Upper lobe of left lung (tissue), 6 donors: Measurements from ENCODE around the gene EVA1B. TPM values are rescaled to one million over a fixed set of nuclear protein-coding genes. Genes with fewer than 3 reads are reported as not detected.

Experiments used
- ATAC-seq, 2 donors: fragments of 200-7000 bp; cut with Tn5 transposase; one replicate each; pipeline ENCODE4 v1.9.1; 2022; ENCODE audit warnings: mild to moderate bottlenecking in 2 of 2, moderate library complexity in 2 of 2; ENCODE audit not compliant: low FRiP score in 2 of 2
- DNase-seq, 2 donors: peaks; one replicate each; pipeline ENCODE4 v3.0.0-alpha.2; 2019 to 2020
- H3K27ac ChIP-seq, 4 donors: fragments of 200-600 bp; sonication (generic); one replicate each; pipeline ENCODE4 v1.5.1; 2016 to 2019
- H3K27me3 ChIP-seq, 4 donors: fragments of 200-600 bp; sonication (generic); one replicate each; pipeline ENCODE4 v1.5.1; 2017 to 2019
- H3K36me3 ChIP-seq, 4 donors: fragments of 200-600 bp; sonication (generic); one replicate each; pipeline ENCODE4 v1.5.1; 2016 to 2019
- H3K4me1 ChIP-seq, 4 donors: fragments of 200-600 bp; sonication (generic); one replicate each; pipeline ENCODE4 v1.5.1; 2018 to 2019
- H3K4me3 ChIP-seq, 4 donors: fragments of 200-600 bp; sonication (generic); one replicate each; pipeline ENCODE4 v1.5.1; 2017 to 2019; ENCODE audit warnings: mild to moderate bottlenecking in 2 of 4, moderate library complexity in 1 of 4
- H3K9me3 ChIP-seq, 4 donors: fragments of 200-600 bp; sonication (generic); one replicate each; pipeline ENCODE4 v1.5.1; 2018 to 2019
- CTCF ChIP-seq, 6 experiments: fragments of 450-650 bp in 4 of 6; fragments of 200-600 bp in 2 of 6; sonication (generic) in 2 of 6; IDR thresholded peaks; one replicate each; pipeline ENCODE4 v1.5.1; 2016 to 2019; ENCODE audit warnings: antibody characterized with exemption in 6 of 6
- EP300 ChIP-seq, 4 donors: sonication (generic); formaldehyde crosslinking; IDR thresholded peaks; one replicate each; pipeline ENCODE4 v1.5.1; 2017; ENCODE audit warnings: antibody characterized with exemption in 4 of 4, control low read depth in 2 of 4
- POLR2A ChIP-seq, 4 donors: fragments of 450-650 bp; IDR thresholded peaks; one replicate each; pipeline ENCODE4 v1.5.1; 2016 to 2017; ENCODE audit warnings: antibody characterized with exemption in 4 of 4, mild to moderate bottlenecking in 2 of 4
- POLR2AphosphoS5 ChIP-seq, 2 donors: sonication (generic); formaldehyde crosslinking; IDR thresholded peaks; one replicate each; pipeline ENCODE4 v1.5.1; 2017; ENCODE audit warnings: antibody characterized with exemption in 2 of 2
- WGBS, 2 donors: methylation state at CpG; one replicate each; pipeline ENCODE4 v1.1.5; 2017 to 2018; 5-methylcytosine and 5-hydroxymethylcytosine counted together
- total RNA-seq, 6 donors: library from RNA; depleted of rRNA in 4 of 6; stranded (reverse); fragments of >200 nt in 4 of 6; gene quantifications; one replicate each; pipeline versions ENCODE4 v1.1.0 to v1.2.1, GENCODE V29; 2016 to 2021
- donor health status: DM: no; HTN: no; CAD: no; lungs with moderate emphysema.
- donor health status: DM: no; HTN: yes; CAD: no; lungs with severe emphysema.

EVA1B gene
- total RNA-seq, 6 donors from 2014 or later, result 24.3 to 97.9 (median 36.6) TPM

DNA sequence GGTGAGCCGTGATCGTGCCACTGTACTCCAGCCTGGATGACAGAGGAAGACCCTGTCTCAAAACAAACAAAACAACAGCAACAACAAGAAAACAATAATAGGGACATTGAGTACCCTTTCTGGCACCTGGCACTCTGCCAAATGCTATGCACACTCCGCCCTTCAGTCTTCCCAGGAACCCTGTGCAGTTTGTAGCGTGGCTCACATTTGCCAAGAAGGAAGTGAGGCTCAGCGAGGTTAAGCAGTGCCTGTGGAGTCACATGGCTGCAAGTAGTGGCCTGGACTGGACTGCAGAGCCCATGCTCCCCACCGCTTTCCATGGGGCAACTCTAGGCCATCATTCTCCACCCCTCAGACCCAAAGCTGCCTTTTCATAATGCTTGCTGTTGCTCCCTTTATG is 5.3 kb upstream of the EVA1B start:
- ATAC-seq (peak in 1 of 2 donors; percentile 61), DNase-seq (peak in 1 of 2 donors; percentile 68)
- TF ChIP-seq EP300 (IDR thresholded peaks at IDR 0.05) (no peak), CTCF (IDR thresholded peaks at IDR 0.05) (peak in 1 of 6 experiments; percentile 14), POLR2A (IDR thresholded peaks at IDR 0.05) (no peak)
- Histone ChIP-seq H3K36me3 (no peaks in the 10 kb centered on the region), H3K27me3 (no peaks in the 10 kb centered on the region), H3K27ac (peak overlapping the region; percentile 7 to 58 (median 26)), H3K4me3 (no peak overlapping the region), H3K9me3 (no peaks in the 10 kb centered on the region), H3K4me1 (peaks cover 21 to 30% (median 24%) of the 10 kb centered on the region in 4 donors)
- whole genome bisulfite sequencing, 2 donors, result 34 to 52% methylated on average over 5 to 6 of the region's 6 CpGs

DNA sequence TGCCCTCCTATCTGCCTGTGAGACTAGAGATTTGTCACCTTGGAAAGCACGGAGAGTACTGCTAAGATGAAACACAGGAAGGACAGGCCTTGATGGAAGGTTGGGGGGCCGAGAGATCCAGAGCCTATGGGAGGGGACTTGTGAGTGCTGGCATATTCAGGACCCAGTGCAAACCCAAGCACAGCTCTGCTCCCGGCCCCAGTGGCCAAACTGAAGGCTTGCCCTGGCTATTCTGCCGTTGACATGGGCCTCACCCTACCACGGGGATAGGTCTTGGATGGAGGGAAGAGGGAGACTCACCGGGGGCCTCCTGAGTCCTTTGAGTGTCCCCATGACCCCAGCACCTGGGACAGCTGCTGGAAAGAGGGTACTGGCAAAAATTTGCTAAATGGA is 4.6 kb upstream of the EVA1B start:
- Histone ChIP-seq H3K36me3 (no peaks in the 10 kb centered on the region), H3K27me3 (no peaks in the 10 kb centered on the region), H3K4me1 (peaks cover 22 to 33% (median 24%) of the 10 kb centered on the region in 4 donors), H3K27ac (peak overlapping the region in 3 of 4 donors; percentile 2 to 45 (median 36)), H3K4me3 (no peak overlapping the region), H3K9me3 (no peaks in the 10 kb centered on the region)
- no peak for TF ChIP-seq EP300 (IDR thresholded peaks at IDR 0.05)
- TF ChIP-seq CTCF (IDR thresholded peaks at IDR 0.05), result no peak
- no peak for TF ChIP-seq POLR2A (IDR thresholded peaks at IDR 0.05)
- no peak for TF ChIP-seq POLR2AphosphoS5 (IDR thresholded peaks at IDR 0.05)
- DNase-seq (no peak), ATAC-seq (no peak)
- WGBS, 2 donors, result 87 to 90% methylated on average over 6 of the region's 6 CpGs

- no peak overlapping the region for H3K4me3 ChIP-seq
- WGBS, 2 donors, result 84% methylated on average over 6 to 9 of the region's 9 CpGs
- no peaks in the 10 kb centered on the region for H3K36me3 ChIP-seq
- H3K9me3 ChIP-seq, result no peaks in the 10 kb centered on the region
- TF ChIP-seq POLR2AphosphoS5 (IDR thresholded peaks at IDR 0.05) (no peak), POLR2A (IDR thresholded peaks at IDR 0.05) (no peak), EP300 (IDR thresholded peaks at IDR 0.05) (no peak)
- no peak for ATAC-seq
- H3K4me1 ChIP-seq, result peaks cover 25 to 38% (median 28%) of the 10 kb centered on the region in 4 donors
- no peaks in the 10 kb centered on the region for H3K27me3 ChIP-seq
- no peak for DNase-seq
- H3K27ac ChIP-seq, result peak overlapping the region in 2 of 4 donors; percentile 36 to 45
Measured at GRCh38 chr1:36327421-36328087, 4.1 kb upstream of the EVA1B start.

- peak overlapping the region in 1 of 4 donors; percentile 19 for H3K27ac ChIP-seq
- DNase-seq (no peak), ATAC-seq (no peak)
- peaks cover 0 to 10% (median 0%) of the 10 kb centered on the region in 4 donors for H3K36me3 ChIP-seq
- WGBS, 2 donors, result 48 to 55% methylated on average over 6 of the region's 6 CpGs
- TF ChIP-seq CTCF (IDR thresholded peaks at IDR 0.05), result no peak
- no peak for TF ChIP-seq POLR2A (IDR thresholded peaks at IDR 0.05)
- TF ChIP-seq EP300 (IDR thresholded peaks at IDR 0.05), result no peak
- no peak for TF ChIP-seq POLR2AphosphoS5 (IDR thresholded peaks at IDR 0.05)
- H3K27me3 ChIP-seq, result no peaks in the 10 kb centered on the region
- peaks cover 32 to 49% (median 38%) of the 10 kb centered on the region in 4 donors for H3K4me1 ChIP-seq
- H3K4me3 ChIP-seq, result no peak overlapping the region
- no peaks in the 10 kb centered on the region for H3K9me3 ChIP-seq
Measured at GRCh38 chr1:36326499-36326898, 3.1 kb upstream of the EVA1B start.

DNA sequence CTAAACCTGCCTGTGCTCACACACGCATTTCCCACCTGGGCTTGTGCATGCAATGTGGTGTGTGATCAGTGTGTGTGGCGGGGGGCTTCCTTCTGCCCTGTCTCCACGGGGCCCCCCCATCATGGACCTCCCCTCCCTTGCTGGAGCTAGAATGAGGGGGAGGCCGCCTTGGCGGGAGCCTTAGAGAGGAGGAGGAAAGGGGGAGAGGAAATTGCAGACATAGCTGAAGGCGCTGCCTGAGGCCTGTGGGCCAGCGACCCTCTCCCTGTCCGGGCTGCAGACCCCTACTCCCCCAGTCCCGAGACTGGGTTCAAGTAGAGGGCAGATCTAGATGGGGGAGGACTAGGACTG is 883 bp upstream of the EVA1B start:
- no peak for DNase-seq
- 8 to 11% methylated on average over 8 of the region's 9 CpGs for WGBS, 2 donors
- peak overlapping the region in 3 of 4 donors; percentile 80 to 95 (median 86) for H3K4me3 ChIP-seq

More for the DNA sequence above, 883 bp upstream of the EVA1B start:
- Histone ChIP-seq H3K27me3 (no peaks in the 10 kb centered on the region), H3K4me1 (peaks cover 35 to 54% (median 50%) of the 10 kb centered on the region in 4 donors), H3K9me3 (no peaks in the 10 kb centered on the region), H3K27ac (peak overlapping the region; percentile 79 to 92 (median 88)), H3K36me3 (peaks cover 0 to 13% (median 0%) of the 10 kb centered on the region in 4 donors)
- no peak for ATAC-seq
- TF ChIP-seq POLR2A (IDR thresholded peaks at IDR 0.05) (no peak), POLR2AphosphoS5 (IDR thresholded peaks at IDR 0.05) (no peak), CTCF (IDR thresholded peaks at IDR 0.05) (no peak), EP300 (IDR thresholded peaks at IDR 0.05) (no peak)
